DMS53 treated with DMSO at 0.1 percent for 48 hours (cell line): ENCODE results near the gene SCAP.
A peak's percentile ranks its signal among the peaks of the same experiment; 100 is the strongest.
"Not testable (repeated sequence)": the region's sequence is repeated elsewhere in the genome, so short reads cannot be mapped to it uniquely, and the experiment has no call there.

Experiments
- DNase-seq: peaks from one replicate; lab custom pipeline; 2025; ENCODE audit not compliant: unreplicated experiment; lab: John Stamatoyannopoulos, UW

SCAP gene

DNA sequence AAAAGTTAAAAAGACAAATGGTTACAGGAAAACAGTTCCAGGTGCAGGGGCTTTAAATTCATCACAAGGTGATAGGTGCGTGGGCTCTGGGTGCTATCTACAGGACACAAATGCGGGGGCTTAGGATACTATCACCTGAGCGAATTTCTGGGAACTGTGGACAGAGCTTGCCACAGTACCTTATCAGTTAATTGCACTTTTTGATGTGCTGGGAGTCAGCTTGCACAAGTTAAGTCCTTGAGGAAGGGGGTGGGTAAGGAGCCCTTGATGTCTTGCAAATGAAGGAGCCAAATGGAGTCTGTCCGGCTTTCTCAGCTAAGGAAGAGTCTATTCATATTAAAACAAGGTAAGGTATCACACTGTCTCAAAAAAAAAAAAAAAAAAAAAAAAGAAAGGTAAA is 6.0 kb upstream of the SCAP start:
- DNase-seq: not testable (repeated sequence)

DNA sequence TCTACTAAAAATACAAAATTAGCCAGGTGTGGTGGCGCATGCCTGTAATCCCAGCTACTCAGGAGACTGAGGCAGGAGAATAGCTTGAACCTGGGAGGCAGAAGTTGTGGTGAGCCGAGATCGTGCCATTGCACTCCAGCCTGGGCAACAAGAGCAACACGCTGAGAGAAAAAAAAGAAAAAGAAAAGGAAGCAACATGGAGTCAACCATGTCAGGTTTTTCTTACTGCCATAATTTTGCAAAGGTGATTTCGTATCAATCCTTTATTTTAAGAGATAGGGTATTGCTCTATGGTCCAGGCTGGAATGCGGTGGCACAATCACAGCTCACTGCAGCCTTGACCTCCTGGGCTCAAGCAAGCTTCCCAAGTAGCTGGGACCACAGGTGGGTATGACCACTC is 4.5 kb upstream of the SCAP start:
- DNase-seq: not testable (repeated sequence)

DNA sequence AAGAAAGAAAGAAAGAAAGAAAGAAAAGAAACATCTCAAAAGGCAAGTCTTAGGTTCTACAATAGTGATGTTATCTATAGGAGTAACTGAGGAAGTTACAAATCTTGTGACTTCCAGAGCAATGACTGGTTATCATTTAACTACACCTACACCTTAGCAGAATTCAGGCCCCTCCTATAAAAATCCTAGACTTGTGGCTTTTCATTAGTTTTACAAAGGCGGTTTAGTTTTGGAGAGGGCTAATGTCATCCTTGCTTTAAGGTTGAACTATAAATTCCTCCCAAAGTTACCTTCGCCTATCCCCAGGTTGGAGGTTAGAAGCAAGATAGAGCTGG is 4.1 kb upstream of the SCAP start:
- no peak for DNase-seq

DNA sequence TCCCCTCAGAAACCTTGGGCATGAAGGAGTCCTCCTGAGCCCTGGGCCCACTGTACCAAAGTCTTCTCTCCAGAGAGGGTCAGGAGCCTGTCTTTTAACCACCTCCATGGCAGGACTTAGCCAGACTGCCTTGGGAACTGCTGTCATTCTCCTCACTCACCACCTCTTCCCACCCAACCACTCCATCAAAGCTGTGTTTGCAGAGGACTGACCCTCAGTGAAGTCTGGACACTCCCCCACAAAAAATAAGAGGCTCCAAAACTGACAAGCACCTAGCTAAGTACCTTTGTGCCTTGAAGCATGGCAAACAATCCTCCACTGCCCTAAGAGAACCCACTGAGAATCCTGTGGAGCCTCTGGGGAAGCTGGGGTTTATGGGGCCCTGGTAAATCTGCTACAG is 2.3 kb upstream of the SCAP start:
- no peak for DNase-seq

DNA sequence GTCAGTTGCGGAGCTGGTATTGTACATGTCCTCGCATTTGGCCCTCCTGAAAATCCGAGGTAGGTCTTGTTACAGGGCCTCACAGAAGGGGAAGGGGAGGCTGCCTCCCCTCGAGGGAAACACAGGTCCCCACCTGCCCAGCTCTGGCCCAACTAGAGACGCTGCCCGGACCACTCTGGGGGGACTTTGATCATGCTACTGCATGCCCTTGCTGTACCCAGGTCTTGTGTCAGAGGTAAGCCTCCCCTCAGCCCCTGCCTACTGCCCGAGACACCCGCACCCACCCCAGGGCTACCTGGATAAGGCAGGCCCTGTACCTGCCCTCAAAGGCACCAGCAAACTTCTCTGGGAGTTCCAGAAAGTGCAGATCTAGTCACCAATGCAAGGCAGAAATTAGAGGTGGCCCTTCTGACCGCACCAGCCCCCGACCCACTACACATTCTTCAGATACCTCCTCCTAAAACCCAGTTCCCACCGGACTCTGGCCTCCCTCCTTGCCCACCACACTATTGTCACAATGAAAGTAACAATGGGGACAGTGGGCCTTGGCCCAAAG is 981 bp upstream of the SCAP start:
- DNase-seq: no peak

DNA sequence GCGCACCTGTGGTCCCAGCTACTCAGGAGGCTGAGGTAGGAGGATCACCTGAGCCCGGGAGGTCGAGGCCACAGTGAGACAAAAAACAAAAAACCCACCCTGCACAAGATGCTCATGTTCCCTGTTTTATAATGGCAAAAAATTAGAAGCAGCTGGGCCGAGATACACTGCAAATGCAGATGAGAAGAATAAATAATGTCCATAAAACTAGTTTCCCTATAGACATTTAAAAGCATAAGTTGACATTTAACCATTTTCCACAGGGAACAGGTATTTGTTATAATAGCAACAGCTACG is 537 bp upstream of the SCAP start:
- no peak for DNase-seq

DNA sequence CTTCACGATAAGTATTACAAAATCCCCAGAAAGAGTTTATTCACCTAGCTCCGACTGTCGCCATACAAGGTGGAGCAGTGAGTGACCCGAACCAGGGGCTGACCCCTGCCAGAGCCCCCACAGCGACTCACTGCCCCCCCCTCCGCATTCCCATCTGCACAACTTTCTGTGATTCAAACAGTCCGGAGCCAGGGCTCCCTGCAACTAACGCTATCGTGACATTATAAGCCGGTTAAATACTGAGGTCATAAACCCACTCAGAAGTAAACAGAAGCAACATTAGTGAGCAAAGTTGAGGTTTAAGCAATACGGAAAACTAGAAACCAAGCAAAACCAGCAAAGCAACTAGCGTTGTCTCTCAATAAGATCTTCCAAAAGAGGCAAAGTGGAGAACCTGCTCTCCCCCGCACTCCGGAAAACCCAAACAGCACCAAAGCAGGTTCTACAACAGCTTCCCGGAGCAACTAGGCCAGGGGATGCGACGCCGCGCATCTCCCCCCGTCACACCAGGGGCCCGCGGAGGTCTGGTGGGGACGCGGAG is 642 bp downstream of the SCAP start:
- DNase-seq: no peak

DNA sequence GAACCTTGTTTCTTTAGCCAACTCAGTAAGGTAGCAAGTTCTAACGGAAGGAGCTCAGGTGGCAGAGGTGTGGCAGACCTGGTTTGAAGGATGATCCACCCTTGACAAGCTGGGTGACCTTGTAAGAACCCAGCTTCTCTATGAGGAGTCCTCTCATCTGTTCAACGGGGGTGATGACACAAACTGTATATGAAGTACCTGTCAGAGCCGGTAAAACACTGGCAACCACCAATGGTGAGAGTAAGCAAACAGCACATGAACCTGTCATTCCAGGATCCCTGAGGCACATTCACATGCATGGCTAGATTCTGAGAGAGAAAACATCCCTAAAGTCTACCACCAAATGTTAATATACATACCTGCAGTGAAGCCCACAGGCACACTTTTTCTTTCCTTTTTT is 2.4 kb downstream of the SCAP start:
- no peak for DNase-seq

DNA sequence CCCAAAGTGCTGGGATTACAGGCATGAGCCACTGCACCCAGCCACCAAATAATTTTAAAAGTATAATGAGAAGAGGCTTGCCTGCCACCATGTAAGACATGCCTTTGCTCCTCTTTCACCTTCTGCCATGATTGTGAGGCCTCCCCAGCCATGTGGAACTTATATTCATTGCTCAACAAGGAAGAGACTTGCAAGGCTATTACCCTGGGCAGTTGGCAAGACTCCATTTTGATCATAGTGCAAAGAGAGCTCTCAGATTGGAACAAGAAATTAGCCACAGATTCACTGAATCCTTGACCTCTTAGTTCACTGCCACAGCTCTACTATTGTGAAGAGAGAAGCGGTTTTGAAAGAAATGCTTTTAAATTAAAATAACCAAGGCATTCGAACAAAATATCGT is 6.1 kb downstream of the SCAP start:
- DNase-seq: no peak

DNA sequence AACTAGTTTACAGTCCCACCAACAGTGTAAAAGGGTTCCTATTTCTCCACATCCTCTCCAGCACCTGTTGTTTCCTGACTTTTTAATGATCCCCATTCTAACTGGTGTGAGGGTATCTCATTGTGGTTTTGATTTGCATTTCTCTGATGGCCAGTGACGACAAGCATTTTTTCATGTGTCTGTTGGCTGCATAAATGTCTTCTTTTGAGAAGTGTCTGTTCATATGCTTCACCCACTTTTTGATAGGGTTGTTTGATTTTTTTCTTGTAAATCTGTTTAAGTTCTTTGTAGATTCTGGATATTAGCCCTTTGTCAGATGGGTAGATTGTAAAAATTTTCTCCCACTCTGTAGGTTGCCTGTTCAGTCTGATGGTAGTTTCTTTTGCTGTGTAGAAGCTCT is 7.4 kb downstream of the SCAP start:
- not testable (repeated sequence) for DNase-seq

DNA sequence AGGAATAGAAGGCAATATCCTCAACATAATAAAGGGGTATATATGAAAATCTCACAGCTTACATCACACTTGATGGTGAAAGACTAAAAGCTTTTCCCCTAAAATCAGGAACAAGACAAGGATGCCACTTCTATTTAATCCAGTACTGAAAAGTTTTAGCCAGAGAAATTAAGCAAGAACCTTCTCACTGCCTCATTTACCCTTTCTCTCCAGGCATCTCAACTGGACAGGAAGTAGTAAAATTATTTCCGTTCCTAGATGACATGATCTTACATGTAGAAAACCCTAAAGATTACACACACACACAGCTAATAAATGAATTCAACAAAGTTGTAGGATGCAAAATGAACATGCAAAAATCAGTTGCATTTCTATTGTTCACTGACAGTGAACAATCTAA is 11.2 kb downstream of the SCAP start:
- DNase-seq: no peak

DNA sequence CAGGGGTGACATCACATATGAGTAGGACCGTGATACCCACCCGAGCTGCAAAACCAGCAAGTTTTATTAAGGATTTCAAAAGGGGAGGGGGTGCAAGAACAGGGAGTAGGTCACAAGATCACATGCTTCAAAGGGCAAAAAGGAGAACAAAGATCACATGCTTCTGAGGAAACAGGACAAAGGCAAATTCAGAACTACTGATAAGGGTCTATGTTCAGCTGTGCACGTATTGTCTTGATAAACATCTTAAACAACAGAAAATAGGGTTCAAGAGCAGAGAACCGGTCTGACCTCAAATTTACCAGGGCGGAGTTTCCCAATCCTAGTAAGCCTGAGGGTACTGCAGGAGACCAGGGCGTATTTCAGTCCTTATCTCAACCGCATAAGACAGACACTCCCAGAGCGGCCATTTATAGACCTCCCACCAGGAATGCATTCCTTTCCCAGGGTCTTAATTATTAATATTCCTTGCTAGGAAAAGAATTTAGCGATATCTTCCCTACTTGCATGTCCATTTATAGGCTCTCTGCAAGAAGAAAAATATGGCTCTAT is 16.1 kb downstream of the SCAP start:
- DNase-seq: not testable (repeated sequence)

DNA sequence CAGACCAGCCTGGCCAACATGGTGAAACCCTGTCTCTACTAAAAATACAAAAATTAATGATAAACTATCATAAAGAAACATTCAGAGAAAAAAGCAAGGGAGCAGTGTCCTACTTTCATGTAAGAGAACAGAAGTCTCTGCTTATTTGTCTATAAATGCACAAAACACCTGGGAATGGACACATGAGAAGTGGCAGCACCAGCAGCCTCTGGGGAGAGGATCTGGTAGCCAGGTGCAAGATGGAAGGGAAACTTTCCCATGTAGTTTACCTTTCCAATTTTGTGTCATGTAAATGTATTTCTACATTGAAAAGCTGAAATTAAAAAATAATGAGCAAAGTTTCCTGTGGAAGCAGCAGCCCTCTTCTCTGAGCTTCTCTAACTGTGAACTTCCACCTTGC is 18.8 kb downstream of the SCAP start:
- no peak for DNase-seq

DNA sequence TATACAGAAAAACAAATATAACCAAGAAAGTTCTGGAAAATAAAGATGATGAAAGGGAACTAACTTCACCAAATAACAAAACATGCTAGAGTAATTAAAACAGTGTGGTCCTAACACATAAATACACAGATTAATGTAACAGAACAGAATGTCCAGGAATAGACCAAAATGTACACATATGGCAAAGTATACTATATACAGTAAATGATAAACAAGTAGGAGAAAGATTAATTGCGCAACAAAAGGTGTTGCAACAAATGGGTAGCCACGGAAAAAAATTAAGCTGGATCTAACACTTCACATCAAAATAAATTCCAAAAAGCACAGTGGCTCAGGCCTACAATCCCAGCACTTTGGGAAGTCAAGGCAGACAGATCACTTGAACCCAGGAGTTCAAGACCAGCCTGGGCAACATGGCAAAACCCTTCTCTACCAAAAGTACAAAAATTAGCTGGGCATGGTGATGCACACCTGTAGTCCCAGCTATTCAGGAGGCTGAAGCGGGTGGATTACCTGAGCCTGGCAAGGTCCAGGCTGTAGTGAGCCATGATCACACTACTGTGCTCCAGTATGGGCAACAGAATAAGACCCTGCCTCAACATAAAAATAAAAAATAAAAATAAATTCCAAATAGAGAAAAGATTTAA is 19.8 kb downstream of the SCAP start:
- no peak for DNase-seq

DNA sequence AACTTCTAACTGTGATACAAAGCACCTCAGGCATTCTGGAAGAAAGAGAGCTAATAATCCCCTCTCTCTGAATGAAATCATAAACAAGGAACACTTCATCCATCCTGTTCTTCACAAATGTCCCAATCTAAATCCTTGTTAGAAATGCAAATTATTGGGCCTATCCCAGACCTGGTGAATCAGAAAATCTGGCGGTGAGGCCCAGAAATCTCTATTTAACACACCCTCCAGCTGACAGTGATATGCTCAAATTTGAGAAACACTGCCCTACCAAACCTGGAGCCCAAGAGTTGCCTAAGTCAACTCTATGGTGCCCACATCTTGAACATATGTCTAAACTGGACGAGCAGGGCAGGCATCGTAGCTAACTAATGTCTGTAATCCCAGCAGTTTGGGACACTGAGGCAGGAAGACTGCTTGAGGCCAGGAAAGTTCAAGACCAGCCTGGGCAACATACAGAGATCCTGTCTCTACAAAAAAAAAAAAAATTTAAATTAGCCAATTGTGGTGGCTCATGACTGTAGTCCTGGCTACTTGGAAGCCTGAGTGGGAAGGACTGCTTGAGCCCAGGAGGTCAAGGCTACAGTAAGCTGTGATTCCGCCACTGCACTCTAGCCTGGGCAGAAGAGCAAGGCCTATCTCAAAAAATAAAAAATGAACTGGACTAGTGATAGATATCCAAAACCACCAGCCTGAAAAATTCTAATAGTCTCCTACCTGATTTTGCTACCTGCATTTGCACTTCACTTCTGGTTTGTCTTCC is 23.1 kb downstream of the SCAP start:
- no peak for DNase-seq

DNA sequence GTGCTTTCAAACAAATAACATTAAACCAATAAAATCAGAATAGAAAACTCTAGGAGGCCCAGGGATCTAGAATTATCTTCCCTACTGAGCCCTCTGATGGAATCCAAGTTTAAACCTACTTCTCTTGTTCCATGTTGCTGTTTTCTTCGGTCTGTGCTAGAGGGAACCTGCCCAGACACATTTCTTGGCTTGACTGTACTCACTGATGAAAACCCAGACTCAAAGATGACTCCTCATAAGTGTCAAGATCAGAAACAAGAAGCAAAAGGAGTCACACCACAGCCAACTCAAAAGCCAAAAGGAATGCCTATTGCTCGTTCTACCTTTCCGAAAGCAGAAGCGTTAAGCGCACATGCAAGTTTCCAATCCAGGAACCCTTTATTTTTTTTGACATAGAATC is 31.6 kb downstream of the SCAP start:
- no peak for DNase-seq

DNA sequence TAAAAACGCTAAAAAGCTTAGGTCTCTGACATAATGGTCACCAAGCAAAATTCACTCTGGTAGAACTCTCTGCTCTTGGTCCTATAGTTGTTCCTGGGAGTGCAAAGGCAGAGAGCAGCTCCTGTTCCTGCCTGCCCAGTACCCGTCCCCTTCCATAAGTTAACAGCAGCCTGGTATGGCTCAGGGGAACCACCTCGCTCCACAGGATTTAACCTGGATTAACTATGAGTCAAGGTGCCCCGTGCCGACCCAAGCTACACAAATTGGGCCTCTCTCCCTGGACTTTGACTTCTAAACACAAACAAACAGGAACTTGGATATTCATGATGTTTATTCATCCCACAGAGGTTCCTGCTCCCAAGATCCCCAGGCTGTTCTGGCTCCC is 32.1 kb downstream of the SCAP start:
- no peak for DNase-seq

DNA sequence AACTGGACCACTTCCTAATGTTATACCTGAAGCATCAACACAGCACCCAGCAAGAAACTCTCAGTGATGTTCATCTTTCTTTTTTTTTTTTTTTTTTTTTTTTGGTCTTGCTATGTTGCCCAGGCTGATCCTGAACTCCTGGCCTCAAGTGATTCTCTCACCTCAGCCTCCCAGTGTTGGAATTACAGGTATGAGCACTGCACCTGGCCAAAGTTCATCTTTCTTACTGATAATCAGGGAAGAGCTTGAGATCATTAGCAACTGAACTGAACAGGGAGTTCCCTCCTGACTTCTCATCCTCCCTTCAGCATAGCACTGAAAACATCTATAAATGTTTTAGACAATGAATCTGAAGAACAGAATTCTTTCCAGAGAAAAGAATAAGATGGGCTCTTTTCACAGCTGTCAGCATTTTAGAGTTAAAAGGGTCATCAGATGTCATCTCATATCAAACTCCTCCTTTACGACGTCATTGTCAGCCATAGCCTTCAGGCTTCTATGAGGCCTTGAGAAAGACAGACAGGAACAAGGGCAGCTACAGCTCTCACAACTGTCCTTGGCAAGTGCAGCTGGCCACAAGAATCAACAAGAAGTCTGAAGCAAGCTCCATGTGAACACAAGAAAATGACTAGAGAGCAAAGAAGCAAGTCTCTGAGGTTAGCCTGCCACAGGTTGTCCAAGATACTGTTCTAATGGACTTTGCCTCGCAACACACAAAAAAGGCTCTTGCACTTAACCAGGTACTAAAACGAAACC is 33.8 kb downstream of the SCAP start:
- no peak for DNase-seq

DNA sequence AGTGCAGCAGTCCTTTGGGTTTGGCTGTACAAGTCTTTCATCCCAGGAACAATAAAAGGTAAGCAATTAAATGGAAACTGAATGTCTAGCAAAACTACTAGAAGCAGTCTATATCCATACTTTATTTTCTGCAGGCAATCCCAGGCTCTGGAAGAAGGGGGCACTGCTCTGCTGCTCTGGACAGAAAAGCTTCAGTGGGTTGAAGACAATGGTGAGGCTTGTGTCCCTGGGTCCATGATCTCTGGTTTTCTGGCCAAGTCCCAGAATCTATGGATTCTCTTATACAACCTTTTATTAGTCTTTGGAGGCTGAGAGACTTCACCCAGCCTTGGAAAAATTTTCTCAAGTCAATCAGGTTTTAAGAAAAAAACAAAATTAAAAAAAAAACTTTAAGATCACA is 35.6 kb downstream of the SCAP start:
- DNase-seq: no peak

DNA sequence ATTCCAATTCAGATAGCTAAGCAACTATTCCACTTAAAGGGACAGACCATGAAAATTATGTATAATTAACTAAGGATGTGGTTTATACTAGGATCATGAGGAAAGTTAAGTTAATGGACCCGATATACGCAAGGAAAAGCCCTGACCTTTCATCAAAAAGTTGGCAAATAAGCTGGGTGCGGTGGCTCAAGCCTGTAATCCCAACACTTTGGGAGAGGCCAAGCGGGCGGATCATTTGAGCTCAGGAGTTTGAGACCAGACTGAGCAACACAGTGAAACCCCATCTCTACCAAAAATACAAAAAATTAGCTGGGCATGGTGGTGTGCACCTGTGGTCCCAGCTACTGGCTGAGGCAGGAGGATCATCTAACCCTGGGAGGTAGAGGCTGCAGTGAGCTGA is 39.6 kb downstream of the SCAP start:
- DNase-seq: no peak

DNA sequence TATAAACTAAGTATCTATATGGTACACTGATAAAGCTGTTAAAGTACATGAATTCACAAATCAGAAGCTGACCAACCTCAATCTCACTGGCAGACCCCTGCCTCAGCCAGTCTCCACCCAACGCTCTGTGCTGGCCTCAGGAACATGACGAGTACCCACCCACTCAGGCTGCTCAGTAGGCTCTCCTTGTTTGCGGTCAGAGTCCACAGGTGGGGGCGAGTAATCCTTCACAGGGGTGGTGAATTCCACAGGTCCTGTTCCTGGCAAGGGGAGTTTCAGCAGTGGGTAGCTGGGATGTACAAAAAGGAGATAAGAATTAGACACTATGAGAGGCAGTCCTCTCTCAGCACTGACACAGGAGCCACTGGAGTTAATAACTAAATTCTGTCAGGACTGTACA is 40.9 kb downstream of the SCAP start:
- no peak for DNase-seq

DNA sequence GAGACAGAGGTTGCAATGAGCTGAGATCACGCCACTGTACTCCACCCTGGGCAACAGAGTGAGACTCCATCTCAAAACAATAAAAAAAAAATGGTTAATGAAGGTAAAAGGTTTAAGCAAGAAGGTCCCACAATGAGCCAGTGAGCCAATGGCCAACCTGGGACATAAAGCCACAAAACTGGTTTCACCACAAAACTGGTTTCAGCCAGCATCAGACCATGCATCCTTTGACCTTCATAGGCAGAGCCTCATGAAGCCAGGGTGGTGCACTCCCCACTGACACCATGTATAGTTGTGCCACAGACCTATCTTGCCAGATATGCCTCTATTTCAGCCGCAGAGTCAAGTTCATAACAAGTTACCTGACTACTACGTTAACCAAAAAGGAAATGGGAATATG is 41.9 kb downstream of the SCAP start:
- DNase-seq: peak; percentile 5
